Uterus (tissue), 2 donors: ENCODE data around the gene HBM.

Source experiments
- CTCF ChIP-seq, 4 experiments: fragments of 200-600 bp in 2 of 4; fragments of 450-650 bp in 2 of 4; sonication (generic) in 2 of 4; IDR thresholded peaks; one replicate each; pipeline ENCODE4 v1.5.1; 2016 to 2019; ENCODE audit warnings: antibody characterized with exemption in 4 of 4, mild to moderate bottlenecking in 2 of 4, moderate library complexity in 1 of 4
- POLR2A ChIP-seq, 2 donors: fragments of 450-650 bp; IDR thresholded peaks; one replicate each; pipeline ENCODE4 v1.6.1; 2016; ENCODE audit warnings: antibody characterized with exemption in 2 of 2, mild to moderate bottlenecking in 1 of 2, moderate library complexity in 1 of 2

DNA sequence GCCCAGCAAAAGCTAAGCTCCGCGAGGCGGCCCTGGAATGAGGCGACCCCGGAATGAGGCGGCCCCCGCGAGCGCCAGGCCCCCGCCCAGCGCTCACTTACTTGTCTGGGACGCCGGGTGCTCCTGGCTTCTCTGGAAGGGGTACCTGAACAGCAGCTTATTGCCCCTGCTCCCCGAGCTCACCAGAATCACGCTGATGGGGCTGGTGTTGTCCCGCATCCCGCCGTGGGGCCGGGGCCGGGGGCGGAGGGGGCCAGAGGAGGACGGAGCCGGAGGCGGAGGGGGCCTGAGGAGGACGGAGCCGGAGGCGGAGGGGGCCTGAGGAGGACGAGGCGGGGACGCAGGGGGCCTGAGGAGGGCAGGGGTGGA lies 27.7 kb upstream of the HBM start:
- TF ChIP-seq CTCF (IDR thresholded peaks at IDR 0.05) (no peak), POLR2A (IDR thresholded peaks at IDR 0.05) (no peak)
